NCI-H2227 treated with DMSO at 0.1 percent for 48 hours (cell line): ENCODE results near the gene KIAA0513.
A peak's percentile ranks its signal among the peaks of the same experiment; 100 is the strongest.
"Not testable (repeated sequence)": the region's sequence is repeated elsewhere in the genome, so short reads cannot be mapped to it uniquely, and the experiment has no call there.

Experiments used
- DNase-seq: peaks from one replicate; lab custom pipeline; 2025; lab: John Stamatoyannopoulos, UW

Gene KIAA0513

GRCh38 chr16:85029981-85030401 lies 2.4 kb downstream of the KIAA0513 start:
- no peak for DNase-seq

DNA sequence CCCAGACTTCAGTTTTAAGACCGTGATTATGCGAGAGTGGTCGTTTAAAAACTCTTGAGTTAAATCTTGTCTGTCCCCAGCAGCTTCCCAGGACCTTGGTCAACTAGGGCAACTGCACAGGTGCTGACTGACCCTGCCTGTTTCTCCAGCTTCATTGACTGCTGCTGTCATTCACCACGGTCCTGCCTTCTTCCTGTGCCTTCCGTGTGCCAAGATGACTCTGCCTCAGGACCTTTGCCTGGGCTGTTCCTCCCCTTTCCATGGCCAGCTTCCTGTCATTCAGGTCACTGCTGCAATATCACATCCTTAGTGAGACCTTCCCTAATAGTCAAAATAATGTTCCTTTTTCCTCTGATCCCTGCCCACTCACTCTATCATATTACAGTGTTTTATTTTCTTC lies 3.9 kb downstream of the KIAA0513 start:
- no peak for DNase-seq

GRCh38 chr16:85032187-85032586 lies 4.6 kb downstream of the KIAA0513 start:
- not testable (repeated sequence) for DNase-seq

DNA sequence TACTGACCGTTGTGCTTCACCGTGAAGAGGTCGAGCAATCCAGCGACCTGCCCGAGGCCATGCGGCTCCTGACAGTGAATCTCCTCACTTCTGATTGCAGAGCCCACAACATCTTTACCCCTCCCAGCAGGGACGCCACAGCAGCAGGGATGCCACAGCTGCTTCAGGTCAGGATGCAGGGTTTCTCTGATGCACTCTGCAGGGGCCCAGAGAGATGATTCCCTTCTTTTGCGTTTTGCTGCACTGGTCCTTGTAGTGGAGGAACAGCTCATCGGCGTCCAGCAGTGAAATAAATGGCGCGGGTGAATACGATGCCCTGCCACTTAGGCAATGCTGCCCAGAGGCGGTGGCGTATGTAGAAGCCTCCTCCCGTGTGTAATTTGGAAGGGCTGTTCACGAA lies 5.6 kb downstream of the KIAA0513 start:
- peak; percentile 69 for DNase-seq

- DNase-seq: no peak
These were observed 7.2 kb downstream of the KIAA0513 start for GRCh38 chr16:85034591-85035433.

GRCh38 chr16:85036236-85037049 lies 8.8 kb downstream of the KIAA0513 start:
- DNase-seq: no peak

DNA sequence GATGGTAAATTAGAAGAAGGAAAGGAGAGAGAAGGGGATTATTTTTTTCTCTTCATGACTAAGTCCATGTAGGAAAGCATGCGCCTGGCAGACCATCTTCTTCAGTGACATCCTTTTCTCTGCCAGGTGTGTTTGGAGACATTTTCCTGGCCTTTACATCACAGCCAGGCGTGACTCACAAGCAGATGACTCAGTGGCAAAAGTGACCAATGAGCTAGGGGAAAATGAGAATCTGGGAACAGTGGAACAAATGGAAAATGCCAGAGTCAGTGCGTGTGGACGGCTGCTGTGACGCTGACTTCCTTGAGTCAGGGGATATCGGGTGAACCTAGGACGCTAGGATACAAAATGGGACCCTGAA lies 9.4 kb downstream of the KIAA0513 start:
- no peak for DNase-seq

- no peak for DNase-seq
These were observed 10.1 kb downstream of the KIAA0513 start for GRCh38 chr16:85037721-85038120.

DNA sequence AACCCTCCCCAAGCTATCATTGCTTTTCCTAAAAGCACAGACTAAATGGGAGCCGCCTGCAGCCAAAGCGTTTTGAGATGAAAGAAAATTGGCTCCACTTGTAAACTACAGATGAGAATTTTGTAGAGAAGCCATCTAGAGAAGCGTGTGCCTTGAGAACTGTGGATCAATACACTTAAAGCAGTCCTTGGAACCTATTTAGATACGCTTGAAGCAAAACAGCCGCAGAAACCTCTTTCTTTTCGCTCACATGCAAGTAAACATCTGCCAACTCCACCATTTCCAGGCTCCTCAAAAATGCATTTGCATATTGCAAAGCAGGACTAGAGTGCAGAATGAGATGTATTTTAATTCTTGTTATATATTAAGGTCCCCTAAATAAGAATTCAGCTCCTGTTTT lies 13.1 kb downstream of the KIAA0513 start:
- DNase-seq: peak; percentile 18

DNA sequence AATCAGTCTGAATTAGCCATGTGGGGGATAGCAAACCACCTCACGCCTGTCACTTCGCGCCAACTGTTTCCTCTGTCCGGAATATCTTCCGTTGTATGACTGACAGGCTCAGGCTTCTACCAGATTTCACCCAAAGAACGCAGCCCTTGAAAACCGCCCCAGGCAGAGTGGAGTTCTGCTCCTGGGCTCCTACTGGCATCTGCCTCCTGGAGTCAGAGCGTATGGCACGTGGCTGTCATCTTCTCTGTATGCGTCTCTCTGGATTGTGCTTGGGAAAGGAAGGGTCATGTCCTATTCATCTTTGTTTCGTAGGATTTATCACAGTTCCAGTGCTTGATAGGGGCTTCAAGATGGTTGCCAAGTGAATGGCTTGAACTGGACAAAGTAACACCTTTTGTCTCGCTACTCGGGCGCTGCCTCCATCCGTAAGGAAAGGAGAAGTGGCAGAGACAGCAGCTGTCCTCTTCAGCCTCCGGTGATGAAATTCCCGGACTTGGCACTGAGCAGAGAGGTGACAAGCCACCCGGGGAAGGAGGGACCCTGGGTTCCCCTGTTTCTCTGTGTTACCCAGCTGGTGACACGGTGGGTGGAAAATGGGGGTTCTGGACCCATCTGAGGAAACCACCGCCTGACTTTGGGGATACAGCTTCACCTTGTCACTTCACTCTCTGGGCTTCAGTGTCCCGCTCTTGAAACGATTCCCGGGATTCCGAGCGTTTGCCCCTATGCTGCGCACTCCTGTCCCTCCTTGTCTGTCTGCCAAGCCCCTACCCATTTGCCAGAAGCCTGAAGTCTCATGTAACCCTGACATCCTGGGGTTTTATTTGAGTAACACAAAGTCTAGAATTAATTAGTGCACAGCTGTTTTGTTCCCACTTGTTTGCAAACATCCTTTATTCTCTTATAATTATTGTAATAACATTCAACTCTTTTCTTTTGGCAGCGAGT lies 13.9 kb downstream of the KIAA0513 start:
- DNase-seq: no peak

DNA sequence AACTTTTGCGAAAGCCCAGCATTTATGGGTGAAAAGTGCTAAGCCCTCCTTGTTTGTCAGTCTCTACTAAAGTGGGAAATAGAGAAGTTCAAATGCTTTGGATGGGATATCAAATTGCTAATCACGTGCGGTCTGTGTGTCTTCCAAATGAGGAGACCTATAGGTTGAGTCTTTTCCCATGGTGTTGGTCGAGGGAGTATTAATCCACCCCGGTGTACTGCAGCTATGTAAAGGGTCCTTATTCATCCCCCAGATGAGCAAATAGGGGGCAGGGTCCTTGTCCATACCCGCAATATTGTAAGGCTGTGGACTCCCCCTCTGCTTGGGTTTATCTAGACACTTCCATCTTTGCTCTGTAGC lies 14.6 kb downstream of the KIAA0513 start:
- no peak for DNase-seq

DNA sequence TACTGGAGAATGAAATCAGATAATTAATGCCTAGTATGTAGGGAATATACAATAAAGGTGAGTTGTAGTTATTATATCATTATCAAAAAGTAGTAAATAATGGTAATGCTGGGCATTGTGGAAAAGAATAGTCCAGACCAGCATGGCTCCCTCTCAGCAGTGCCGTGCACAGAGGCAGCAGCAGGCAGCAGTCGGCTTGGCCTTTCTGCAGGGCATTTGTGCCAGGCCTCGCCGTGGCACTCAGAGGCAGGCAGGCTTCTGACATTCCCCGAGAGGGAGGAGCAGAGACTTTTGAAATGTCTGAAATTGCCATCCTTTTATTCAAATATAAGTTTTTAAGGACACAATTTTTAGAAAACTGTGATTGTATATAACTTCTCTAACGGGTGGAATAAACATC lies 15.0 kb downstream of the KIAA0513 start:
- DNase-seq: no peak

- no peak for DNase-seq
These were observed 17.5 kb downstream of the KIAA0513 start for GRCh38 chr16:85045077-85045476.

- no peak for DNase-seq
These were observed 18.3 kb downstream of the KIAA0513 start for GRCh38 chr16:85045641-85046471.

DNA sequence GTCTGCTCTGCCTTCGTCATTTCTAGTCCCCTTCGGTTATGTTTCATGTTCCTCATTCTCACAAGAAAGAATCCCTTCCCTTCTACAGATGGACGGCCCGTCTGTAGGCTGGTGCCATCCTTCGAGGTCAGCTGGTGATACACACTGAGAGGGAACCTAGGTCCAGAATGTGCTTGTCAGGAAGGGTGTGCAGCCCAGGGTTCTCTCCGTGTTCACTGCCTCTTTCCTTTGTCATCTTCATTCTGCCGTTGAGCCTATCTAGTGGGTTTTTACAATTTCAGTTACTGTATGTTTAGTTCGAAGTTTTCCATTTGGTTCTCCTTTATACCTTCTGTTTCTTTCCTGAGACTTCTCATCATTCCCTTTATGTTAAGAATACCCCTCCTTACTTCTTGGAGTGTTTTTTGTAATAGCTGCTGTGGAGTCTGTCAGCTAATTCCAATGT lies 18.9 kb downstream of the KIAA0513 start:
- DNase-seq: no peak

- no peak for DNase-seq
These were observed 19.6 kb downstream of the KIAA0513 start for GRCh38 chr16:85046931-85047866.

- no peak for DNase-seq
These were observed 20.4 kb downstream of the KIAA0513 start for GRCh38 chr16:85047867-85048455.

DNA sequence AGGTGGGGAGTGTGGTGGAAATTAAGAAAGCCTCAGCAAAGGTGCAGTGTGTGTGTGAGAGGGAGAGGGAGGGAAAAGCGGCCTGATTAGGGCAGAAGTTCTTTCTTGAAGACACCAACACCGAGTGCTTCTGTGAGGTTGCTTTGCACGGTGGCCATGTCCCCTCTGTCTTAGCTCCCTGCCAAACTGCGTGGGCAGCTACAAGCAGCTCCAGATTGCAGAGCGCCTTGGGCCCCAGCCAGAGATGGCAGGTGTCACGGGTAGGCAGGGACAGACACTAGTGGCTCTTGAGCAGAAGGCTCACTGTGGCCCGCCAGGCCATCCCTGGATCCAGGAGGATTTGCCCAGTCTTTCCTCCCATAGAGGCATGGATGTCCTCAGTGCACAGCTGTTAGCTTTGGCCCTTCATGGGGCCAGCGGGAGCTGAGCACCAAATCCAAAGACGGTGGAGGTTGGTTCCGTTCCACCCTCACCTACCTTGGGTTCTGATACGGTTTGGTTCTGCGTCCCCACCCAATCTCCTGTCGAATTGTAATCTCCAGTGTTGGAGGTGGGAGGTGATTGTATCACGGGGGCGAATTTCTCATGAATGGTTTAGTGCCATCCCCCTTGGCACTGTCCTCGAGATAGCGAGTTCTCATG lies 21.4 kb downstream of the KIAA0513 start:
- no peak for DNase-seq

DNA sequence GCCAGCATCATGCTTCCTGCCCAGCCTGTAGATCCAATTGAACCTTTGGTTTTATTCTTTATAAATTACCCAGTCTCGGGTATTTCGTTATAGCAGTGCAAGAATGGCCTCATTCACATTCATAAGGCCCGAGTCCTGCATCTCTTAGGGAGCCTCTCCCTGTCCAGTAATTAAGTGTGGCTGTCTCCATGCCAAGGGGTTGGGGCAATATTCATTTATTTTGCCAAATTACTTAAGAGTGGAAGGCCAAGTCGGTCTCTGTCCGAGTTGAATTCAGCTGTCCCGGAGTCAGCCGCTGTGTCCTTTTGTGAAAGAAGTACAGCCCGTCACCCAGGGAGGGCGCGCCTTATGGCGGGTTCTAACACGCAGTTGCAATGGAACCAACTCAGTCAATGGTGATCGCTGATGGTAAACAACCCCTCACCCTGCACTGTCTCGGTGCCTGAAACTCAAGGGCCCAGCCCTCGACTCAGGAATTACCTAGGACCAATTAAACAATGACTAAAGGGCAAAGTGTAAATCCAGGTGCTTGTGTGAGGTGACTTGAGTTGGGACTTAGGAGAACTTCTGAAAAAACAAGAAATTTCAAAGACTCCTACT lies 22.2 kb downstream of the KIAA0513 start:
- DNase-seq: no peak
